HG03520 (cell line): Measurements from ENCODE around the gene FOXP2.
"Not testable (repeated sequence)": the region's sequence is repeated elsewhere in the genome, so short reads cannot be mapped to it uniquely, and the experiment has no call there.

ENCODE experiments used
- ATAC-seq: cut with Tn5 transposase; IDR thresholded peaks from one replicate; pipeline ENCODE4 v1.9.1; 2021; ENCODE audit warnings: mild to moderate bottlenecking, moderate library complexity; ENCODE audit not compliant: unreplicated experiment

FOXP2 gene

GRCh38 chr7:114575098-114575497 is 160.5 kb downstream of the FOXP2 start:
- no peak for ATAC-seq

DNA sequence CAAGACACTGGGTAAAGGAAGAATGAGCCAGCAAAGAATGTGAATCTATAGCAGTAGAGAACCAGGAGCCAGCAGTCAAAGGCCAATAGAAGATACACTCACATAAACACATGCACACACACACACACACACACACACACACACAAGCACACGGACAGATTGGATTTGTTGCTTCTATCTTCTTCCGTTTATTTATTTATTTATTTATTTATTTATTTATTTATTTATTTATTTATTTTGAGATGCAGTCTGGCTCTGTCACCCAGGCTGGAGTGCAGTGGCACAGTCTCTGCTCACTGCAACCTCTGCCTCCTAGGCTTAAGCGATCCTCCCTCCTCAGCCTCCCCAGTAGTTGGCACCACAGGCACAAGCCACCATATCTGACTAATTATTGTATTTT is 166.3 kb downstream of the FOXP2 start:
- not testable (repeated sequence) for ATAC-seq

- no peak for ATAC-seq
Measured at GRCh38 chr7:114588506-114588905, 173.9 kb downstream of the FOXP2 start.

DNA sequence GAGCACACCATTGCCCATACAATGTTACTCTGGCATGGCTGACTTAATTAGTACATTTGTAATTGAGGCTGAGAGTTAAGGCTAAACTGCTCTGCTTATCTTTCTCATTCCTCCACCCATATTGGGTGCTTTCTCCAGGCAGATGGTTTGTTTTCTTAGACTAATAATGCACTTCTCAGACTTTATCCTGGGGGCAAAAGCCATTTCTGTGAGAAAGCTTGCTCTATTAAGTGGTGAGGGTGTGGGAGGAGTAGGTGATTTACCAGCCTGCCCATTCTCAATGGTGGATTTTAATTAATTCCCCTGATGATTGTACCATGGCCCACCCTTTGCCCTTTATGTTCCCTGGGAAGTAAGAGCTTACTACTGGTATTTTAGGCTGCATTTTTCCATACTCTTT is 174.8 kb downstream of the FOXP2 start:
- no peak for ATAC-seq

DNA sequence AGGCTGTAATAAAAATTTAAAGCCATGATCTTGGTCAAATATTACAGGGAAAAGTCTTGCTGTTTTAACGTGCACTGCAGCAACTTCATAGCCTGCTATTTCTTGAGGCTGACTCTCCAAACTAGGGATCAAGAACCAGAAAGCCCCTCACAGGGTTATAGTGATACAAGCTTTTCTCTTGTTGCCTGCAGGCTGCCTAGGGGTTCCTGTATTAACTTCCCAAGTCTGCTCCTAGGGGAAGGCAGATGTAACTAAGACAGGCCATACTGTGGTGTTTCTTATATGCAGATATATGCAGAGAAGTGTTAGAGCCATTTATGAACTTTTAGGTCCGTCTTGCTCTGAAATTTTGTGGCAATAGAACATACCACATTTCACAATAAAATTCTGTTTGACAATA is 175.7 kb downstream of the FOXP2 start:
- ATAC-seq: no peak

DNA sequence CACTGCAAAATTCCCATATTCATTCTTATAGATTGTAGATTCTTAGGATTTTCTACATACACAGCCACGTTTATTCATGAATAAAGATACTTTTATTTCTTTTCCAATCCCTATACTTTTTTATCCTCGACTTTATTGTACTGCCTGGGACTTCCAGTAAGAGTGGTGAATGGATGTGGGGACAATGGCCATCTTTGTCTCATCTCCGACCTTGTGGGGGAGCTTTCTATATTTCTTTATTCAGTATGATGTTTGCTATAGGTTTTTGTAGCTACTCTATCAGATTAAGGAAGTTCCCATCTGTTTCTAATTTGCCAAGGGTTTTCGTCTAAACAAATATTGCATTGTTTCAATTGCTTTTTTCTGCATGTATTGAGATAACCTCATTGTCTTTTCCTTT is 184.3 kb downstream of the FOXP2 start:
- ATAC-seq: no peak

- no peak for ATAC-seq
Measured at GRCh38 chr7:114606100-114606499, 191.5 kb downstream of the FOXP2 start.

DNA sequence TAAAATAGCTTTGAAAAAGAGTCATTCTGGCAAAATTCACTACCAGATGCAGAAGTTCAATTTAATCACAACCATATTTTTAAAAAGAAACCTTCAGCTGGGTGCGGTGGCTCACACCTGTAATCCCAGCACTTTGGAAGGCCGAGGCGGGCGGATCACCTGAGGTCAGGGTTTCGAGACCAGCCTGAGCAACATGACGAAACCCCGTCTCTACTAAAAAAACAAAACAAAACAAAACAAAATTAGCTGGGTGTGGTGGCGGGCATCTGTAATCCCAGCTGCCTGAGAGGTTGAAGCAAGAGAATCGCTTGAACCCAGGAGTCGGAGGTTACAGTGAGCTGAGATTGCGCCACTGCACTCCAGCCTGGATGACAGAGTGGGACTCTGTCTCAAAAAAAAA is 194.2 kb downstream of the FOXP2 start:
- ATAC-seq: not testable (repeated sequence)

- no peak for ATAC-seq
Measured at GRCh38 chr7:114620208-114620607, 205.6 kb downstream of the FOXP2 start.

- no peak for ATAC-seq
Measured at GRCh38 chr7:114622221-114622620, 207.6 kb downstream of the FOXP2 start.

DNA sequence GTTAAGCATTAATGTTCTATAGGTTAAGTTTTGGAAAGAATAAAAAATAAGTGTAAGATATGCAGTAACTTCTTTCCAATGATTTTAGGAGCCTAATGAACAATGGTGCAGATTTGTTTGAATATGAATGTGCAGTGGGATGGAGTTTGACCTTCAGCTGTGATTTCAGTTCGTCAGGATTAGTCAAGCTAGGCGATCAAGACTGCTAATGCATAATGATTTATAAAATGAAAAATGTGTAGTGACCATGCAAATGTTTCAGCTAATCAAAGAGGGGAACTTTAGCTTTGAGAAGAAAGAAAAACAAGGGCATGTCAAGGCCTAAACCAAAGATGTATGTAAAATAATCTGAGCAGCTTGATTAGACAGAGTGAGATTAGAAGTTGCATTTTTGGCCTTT is 208.5 kb downstream of the FOXP2 start:
- ATAC-seq: no peak

DNA sequence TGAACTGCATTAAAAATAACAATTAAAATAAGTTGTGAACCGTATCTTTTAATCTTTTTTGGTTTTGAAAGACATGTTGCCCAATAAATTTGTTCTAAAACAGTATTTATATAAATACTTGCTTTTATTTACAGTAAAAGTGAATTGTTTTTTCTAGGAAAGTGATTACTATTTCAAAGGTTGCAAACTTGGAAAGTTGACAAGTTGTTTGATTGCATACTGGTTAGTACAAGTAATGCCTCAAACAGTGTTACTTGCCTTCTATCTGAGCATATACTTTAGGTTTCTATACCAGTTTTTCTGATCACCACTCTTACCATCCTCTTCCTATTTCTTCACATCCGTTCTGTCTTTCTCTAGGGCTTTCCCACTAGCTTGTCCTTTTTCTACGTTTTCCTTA is 212.6 kb downstream of the FOXP2 start:
- no peak for ATAC-seq

- ATAC-seq: no peak
Measured at GRCh38 chr7:114628362-114628761, 213.7 kb downstream of the FOXP2 start.

DNA sequence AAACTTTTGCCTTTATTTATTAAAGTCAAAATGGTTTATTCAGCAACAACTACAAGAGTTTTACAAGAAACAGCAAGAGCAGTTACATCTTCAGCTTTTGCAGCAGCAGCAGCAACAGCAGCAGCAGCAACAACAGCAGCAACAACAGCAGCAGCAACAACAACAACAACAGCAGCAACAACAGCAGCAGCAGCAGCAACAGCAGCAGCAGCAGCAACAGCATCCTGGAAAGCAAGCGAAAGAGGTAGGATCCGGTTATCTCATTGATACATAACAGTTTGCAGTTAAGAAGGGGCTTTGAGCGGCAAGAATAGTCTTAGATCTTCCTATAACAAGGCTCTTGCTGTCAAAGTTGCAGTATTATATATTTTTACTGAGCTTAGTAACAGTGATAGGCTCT is 215.1 kb downstream of the FOXP2 start:
- no peak for ATAC-seq

DNA sequence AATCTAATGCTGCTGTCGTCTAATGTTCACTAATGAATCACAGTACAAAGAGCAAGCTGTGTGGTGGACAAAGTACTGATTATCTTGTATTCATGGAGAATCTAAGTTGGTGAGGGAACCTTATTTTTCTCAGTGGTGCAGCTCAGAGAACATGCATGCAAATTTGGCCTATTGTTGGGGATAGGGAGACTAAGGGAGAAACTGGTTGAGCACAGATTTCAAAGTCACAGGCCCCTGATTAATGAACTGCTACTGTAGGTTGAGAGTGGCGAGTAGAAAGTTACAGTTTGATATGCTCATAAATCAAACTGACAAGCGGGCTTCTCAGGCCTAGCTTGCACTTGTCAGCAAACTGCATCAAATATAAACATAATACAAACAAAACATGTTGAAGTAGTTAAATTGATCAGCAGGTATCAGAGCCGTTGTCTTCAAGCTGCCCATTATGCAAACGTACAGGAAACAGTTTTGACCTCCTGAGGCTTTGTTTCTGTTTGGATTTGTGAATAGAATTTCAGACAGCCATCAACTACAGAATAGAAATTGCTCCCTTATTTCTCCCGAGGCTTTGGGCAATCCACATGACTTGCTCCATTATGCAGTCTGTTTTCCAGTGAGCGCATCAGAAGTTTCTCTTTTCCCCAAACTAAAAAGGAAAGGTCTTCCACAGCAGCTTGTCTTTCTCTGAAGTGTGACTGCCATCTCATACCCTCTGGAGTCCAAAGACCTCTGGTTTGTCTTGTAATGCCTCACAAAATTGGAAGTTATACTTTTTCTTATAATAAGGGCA is 215.8 kb downstream of the FOXP2 start:
- peak; percentile 40 for ATAC-seq

- ATAC-seq: peak; percentile 46
Measured at GRCh38 chr7:114631249-114631822, 216.7 kb downstream of the FOXP2 start.

GRCh38 chr7:114639451-114639850 is 224.8 kb downstream of the FOXP2 start:
- no peak for ATAC-seq

GRCh38 chr7:114644455-114644854 is 229.8 kb downstream of the FOXP2 start:
- no peak for ATAC-seq

DNA sequence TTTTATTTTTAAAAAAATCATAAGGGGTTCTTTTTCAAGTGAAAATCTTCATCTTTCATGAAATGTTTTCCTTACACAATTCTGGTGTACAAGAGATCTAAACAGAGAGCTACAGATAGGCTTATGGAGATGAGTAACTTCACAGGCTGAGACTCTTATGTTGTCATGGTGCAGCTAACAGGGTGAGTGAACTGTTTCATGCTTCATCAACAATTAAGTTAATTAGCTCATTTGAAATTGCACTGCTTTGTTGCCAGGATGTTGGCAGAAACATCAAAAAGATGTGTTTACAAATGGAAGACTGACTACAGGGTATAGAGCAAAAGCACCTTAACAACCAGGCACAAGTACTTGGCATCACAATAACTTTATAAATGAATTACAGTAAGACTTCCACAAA is 230.8 kb downstream of the FOXP2 start:
- no peak for ATAC-seq

DNA sequence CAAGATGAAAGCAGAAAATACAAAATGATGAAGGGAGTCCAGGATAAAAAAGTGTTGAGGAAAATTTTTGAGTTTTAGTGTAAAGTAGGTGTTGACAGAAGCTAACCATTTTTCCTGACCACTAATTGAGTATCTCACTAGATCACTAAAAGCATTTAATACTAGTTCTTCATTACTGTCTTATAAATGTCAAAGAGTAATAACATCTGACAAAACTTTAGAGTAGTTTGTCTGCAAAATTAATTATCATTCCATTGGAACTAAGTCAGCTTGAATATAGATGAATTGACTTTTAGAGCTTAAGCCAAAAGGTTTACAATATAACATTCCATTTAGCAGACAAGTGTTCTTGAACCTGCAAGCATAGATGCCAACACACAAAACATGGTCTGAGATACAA is 232.9 kb downstream of the FOXP2 start:
- no peak for ATAC-seq

- ATAC-seq: no peak
Measured at GRCh38 chr7:114648117-114648516, 233.5 kb downstream of the FOXP2 start.

DNA sequence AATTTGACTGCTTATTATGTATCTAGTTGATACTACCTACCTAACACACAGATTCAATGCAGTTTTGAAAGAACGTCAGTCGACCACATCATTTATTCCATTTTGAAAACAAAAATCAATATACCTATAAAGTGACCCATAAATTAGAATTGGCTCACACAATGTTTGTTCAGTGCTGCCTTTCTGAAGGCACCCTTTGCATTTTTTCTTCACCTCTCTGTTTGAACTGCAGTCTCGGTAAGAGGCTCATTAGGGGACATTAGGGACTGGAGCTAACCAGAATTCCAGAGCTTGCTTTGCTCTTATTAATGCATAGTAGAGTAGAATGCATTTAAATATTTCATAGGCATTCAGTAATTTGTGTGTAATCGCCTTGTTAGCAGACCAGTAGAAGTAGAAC is 234.1 kb downstream of the FOXP2 start:
- no peak for ATAC-seq

GRCh38 chr7:114649689-114650088 is 235.1 kb downstream of the FOXP2 start:
- no peak for ATAC-seq
